Esophagus squamous epithelium (tissue), 5 donors: ENCODE measurements around the gene ESRP2. TPM values are rescaled to one million over a fixed set of nuclear protein-coding genes. Genes with fewer than 3 reads are reported as not detected.

ENCODE experiments used
- DNase-seq: peaks from one replicate; lab custom pipeline; 2025; lab: John Stamatoyannopoulos, UW
- H3K27ac ChIP-seq, 4 donors: fragments of 200-600 bp; sonication (generic); one replicate each; pipeline ENCODE4 v1.5.1; 2016 to 2019; ENCODE audit warnings: mild to moderate bottlenecking in 1 of 4
- H3K27me3 ChIP-seq, 4 donors: fragments of 200-600 bp; sonication (generic); 1 replicate in 3 of 4; 2 replicates in 1 of 4; pipeline versions ENCODE4 v1.5.1 to v1.6.0; 2017 to 2021; ENCODE audit warnings: antibody characterized with exemption in 1 of 4
- H3K36me3 ChIP-seq, 3 donors: fragments of 200-600 bp; sonication (generic); one replicate each; pipeline ENCODE4 v1.5.1; 2016 to 2019
- H3K4me1 ChIP-seq, 3 donors: fragments of 200-600 bp; sonication (generic); one replicate each; pipeline ENCODE4 v1.5.1; 2017 to 2019
- H3K4me3 ChIP-seq, 4 donors: fragments of 200-600 bp; sonication (generic); 1 replicate in 3 of 4; 2 replicates in 1 of 4; pipeline ENCODE4 v1.5.1; 2016 to 2019; ENCODE audit warnings: mild to moderate bottlenecking in 2 of 4, moderate library complexity in 1 of 4
- H3K9me3 ChIP-seq, 3 donors: fragments of 200-600 bp; sonication (generic); one replicate each; pipeline ENCODE4 v1.5.1; 2016 to 2019
- CTCF ChIP-seq, 6 experiments: fragments of 450-650 bp in 4 of 6; fragments of 200-600 bp in 2 of 6; sonication (generic) in 2 of 6; IDR thresholded peaks; one replicate each; pipeline ENCODE4 v1.5.1; 2016 to 2019; ENCODE audit warnings: antibody characterized with exemption in 6 of 6, mild to moderate bottlenecking in 4 of 6, moderate library complexity in 4 of 6
- POLR2A ChIP-seq, 4 donors: fragments of 450-650 bp; IDR thresholded peaks; one replicate each; pipeline ENCODE4 v1.6.1; 2017; ENCODE audit warnings: antibody characterized with exemption in 4 of 4, mild to moderate bottlenecking in 4 of 4, moderate library complexity in 3 of 4
- WGBS, 2 donors: methylation state at CpG; one replicate each; pipeline ENCODE4 v1.1.5; 2018; 5-methylcytosine and 5-hydroxymethylcytosine counted together
- intact Hi-C: fragments of 100-400 bp; cut with DNase I; formaldehyde crosslinking; loops from one replicate; pipeline ENCODE4 v1.15.0; 2022
- total RNA-seq, 4 donors: library from RNA; depleted of rRNA; stranded (reverse); fragments of >200 nt; gene quantifications; one replicate each; pipeline ENCODE4 v1.1.0, GENCODE V29; 2016
- donor health status: DM: yes; HTN: yes; CAD: no.

Gene ESRP2
- total RNA-seq, 4 donors from 2014 or later, result 44.6 to 137 (median 118) TPM

GRCh38 chr16:68226116-68226515, 9.8 kb downstream of the ESRP2 start:
- no peak overlapping the region for H3K4me3 ChIP-seq
- intact Hi-C loops, result no loop called here
- DNase-seq, result no peak
- TF ChIP-seq POLR2A (IDR thresholded peaks at IDR 0.05) (no peak), CTCF (IDR thresholded peaks at IDR 0.05) (no peak)
- H3K36me3 ChIP-seq, result peaks cover 16 to 62% (median 19%) of the 10 kb centered on the region in 3 donors
- peaks cover 0 to 23% (median 0%) of the 10 kb centered on the region in 3 donors for H3K4me1 ChIP-seq
- no peaks in the 10 kb centered on the region for H3K27me3 ChIP-seq
- H3K27ac ChIP-seq, result no peak overlapping the region
- no peaks in the 10 kb centered on the region for H3K9me3 ChIP-seq
- 80 to 92% methylated on average over 4 of the region's 4 CpGs for WGBS, 2 donors

- no peak overlapping the region for H3K4me3 ChIP-seq
- DNase-seq, result no peak
- H3K36me3 ChIP-seq, result peaks cover 0 to 34% (median 4%) of the 10 kb centered on the region in 3 donors
- 43 to 69% methylated on average over 1 of the region's 1 CpG for WGBS, 2 donors
- no peak for TF ChIP-seq POLR2A (IDR thresholded peaks at IDR 0.05)
- no peak for TF ChIP-seq CTCF (IDR thresholded peaks at IDR 0.05)
- intact Hi-C loops, result no loop called here
- H3K27me3 ChIP-seq, result no peaks in the 10 kb centered on the region
- H3K9me3 ChIP-seq, result no peaks in the 10 kb centered on the region
- H3K4me1 ChIP-seq, result peaks cover 0 to 8% (median 0%) of the 10 kb centered on the region in 3 donors
- no peak overlapping the region for H3K27ac ChIP-seq
These were observed 12.9 kb downstream of the ESRP2 start for GRCh38 chr16:68223072-68223471.

- Histone ChIP-seq H3K27me3 (no peaks in the 10 kb centered on the region), H3K27ac (no peak overlapping the region), H3K4me1 (no peaks in the 10 kb centered on the region), H3K36me3 (peaks cover 0 to 19% (median 0%) of the 10 kb centered on the region in 3 donors), H3K9me3 (no peaks in the 10 kb centered on the region), H3K4me3 (no peak overlapping the region)
- DNase-seq, result no peak
- intact Hi-C loops, result no loop called here
- WGBS, 2 donors, result 87 to 94% methylated on average over 6 of the region's 6 CpGs
- TF ChIP-seq POLR2A (IDR thresholded peaks at IDR 0.05) (no peak), CTCF (IDR thresholded peaks at IDR 0.05) (no peak)
These were observed 16.1 kb downstream of the ESRP2 start for GRCh38 chr16:68219725-68220351.

- H3K27ac ChIP-seq, result no peak overlapping the region
- 78 to 82% methylated on average over 4 of the region's 4 CpGs for WGBS, 2 donors
- no peaks in the 10 kb centered on the region for H3K27me3 ChIP-seq
These were observed 18.4 kb downstream of the ESRP2 start for GRCh38 chr16:68217506-68217905.

More at GRCh38 chr16:68217506-68217905, 18.4 kb downstream of the ESRP2 start:
- no peaks in the 10 kb centered on the region for H3K9me3 ChIP-seq
- H3K36me3 ChIP-seq, result peaks cover 0 to 19% (median 0%) of the 10 kb centered on the region in 3 donors
- H3K4me1 ChIP-seq, result no peaks in the 10 kb centered on the region
- no peak overlapping the region for H3K4me3 ChIP-seq
- TF ChIP-seq CTCF (IDR thresholded peaks at IDR 0.05) (no peak), POLR2A (IDR thresholded peaks at IDR 0.05) (no peak)
- DNase-seq, result no peak
- intact Hi-C loops, result no loop called here
